Fibroblast of upper back skin (primary cell): ENCODE data around the gene CHPF.

ENCODE experiments used
- DNase-seq: peaks from one replicate; pipeline ENCODE4 v3.0.0-alpha.2; 2013

Gene CHPF

DNA sequence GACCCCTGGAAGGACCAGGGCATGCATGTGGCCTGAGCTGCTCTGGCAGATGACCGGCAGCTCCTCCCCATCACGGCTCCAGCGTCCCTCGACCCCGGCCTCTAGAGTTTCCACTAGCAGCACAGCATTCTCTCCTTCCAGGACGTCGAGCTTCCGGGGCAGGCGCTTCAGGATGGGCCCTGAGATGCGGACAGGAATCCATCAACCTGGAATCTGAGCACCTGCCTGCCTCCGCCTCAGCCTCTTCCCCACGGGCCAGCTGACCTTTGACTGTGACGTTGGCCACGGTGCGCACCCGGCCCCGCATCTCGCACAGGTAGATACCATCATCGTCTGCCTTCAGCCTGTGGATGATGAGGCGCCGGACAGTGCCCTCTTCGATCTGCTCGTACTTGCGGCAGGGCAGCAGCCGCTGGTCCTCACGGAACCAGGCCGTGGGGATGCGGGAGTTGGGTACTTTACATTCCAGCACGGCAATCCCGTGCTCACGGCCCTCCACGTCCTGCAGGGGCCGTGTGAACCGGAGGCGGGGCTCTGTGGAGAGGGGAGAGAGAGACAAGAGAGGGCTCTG is 24.3 kb upstream of the CHPF start:
- no peak for DNase-seq

DNA sequence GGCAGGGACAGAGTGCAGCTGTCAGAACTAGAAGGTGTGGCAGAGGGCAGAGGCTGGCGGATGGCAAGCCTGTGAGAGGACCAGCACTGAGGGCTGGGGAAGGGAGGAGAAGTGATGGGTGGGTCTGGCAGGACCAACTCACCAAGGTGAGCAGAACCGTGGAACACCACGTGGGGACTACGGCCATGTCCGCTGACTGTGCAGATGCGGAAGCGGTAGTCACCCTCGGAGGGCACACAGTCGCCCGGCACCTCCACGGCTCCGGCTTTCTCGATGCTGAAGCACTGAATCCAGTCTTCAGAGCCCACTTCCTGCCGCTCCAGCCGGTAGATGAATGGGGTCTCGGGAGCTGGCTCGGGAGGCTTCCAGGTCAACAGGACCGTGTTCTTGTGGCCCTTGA is 23.5 kb upstream of the CHPF start:
- no peak for DNase-seq

- no peak for DNase-seq
Measured at GRCh38 chr2:219566640-219567039, 23.0 kb upstream of the CHPF start.

GRCh38 chr2:219565130-219566080 is 21.8 kb upstream of the CHPF start:
- DNase-seq, result no peak

DNA sequence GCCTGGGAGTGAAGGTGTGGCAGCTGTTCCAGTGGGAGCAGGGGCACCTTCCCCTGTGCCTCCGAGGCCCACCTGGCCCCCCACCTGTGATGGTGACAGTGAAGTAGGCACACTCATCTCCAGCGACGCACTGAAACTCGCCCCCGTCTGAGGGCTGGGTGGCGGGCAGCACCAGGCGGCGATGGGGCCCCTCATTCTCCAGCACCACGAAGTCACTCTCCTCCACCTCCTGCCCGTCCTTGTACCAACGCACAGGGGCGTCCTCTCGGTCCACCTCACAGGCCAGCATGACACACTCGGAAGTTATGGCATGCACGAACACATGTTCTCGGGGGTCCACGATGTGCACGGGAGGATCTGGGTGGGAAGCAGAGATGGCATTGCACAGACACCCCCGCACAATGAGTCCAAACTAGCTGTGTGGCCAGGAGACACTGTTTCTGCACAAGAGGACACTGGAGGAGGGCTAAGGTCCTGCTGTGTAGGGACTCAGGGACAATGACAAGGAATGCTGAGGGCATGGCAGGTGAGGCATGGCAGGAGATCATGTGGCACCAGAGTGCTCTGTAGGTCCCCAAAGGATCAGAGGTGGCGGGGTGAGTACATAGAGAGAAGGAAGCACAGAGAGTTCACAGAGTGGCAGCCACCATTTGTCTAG is 19.8 kb upstream of the CHPF start:
- DNase-seq, result no peak

GRCh38 chr2:219562049-219563020 is 18.7 kb upstream of the CHPF start:
- DNase-seq, result no peak

DNA sequence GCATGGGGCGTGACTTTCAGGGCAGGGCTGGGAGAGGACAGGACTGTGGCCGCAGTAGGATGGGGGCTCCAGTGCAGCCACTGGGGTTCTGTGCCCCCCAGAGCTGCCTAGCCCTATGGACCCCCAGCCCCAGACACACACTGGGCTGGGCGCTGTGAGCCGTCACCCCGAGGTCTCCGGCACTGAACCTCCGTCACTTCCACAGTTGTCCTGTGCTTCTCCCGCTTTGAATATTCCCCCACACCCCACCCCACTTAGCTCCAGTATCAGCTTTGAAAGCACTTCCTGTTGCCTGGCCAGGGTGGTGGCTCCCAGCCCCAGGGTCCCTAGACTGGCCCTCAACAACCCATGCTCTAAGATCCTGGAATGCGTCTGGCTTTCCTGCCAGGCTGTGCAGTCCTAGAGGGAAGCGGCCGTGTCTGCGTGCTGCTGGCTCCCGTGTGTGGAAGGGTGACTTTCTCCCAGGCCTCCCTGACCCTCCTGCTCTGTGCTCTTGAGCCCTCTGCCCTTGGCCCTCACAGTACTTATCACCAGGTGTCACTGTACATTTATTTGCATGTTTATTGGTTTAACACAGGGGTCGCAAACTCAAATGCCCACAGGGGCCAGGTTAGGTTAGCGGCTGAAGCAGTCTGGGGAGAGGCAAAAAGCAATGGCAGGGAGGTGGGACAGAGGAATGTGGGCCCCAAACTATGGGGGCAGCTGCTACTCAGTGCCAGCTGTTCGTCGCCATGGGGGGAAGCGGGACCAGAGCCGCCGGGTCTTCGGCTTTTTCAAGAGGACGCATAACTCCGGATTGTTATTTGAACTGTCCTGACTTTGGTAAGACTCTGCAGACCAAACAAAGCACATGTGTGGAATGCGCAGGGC is 17.8 kb upstream of the CHPF start:
- no peak for DNase-seq

DNA sequence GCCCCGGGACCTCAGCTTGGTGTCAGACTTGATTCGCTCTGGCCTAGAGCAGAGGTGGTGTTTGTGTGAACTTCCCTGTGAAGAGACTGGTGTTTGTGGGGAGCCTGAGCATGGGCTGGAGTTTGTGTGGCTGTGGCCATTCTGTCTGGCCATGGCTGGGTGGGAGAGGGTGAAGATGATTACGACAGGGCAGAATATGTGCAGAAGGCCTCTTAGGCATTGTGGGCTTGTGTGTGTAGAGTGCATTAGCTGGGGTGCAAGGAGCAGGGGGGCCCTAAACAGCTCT is 17.2 kb upstream of the CHPF start:
- DNase-seq, result no peak

- DNase-seq, result no peak
Measured at GRCh38 chr2:219560037-219560892, 16.7 kb upstream of the CHPF start.

GRCh38 chr2:219559156-219559915 is 15.7 kb upstream of the CHPF start:
- DNase-seq, result peak; percentile 54

DNA sequence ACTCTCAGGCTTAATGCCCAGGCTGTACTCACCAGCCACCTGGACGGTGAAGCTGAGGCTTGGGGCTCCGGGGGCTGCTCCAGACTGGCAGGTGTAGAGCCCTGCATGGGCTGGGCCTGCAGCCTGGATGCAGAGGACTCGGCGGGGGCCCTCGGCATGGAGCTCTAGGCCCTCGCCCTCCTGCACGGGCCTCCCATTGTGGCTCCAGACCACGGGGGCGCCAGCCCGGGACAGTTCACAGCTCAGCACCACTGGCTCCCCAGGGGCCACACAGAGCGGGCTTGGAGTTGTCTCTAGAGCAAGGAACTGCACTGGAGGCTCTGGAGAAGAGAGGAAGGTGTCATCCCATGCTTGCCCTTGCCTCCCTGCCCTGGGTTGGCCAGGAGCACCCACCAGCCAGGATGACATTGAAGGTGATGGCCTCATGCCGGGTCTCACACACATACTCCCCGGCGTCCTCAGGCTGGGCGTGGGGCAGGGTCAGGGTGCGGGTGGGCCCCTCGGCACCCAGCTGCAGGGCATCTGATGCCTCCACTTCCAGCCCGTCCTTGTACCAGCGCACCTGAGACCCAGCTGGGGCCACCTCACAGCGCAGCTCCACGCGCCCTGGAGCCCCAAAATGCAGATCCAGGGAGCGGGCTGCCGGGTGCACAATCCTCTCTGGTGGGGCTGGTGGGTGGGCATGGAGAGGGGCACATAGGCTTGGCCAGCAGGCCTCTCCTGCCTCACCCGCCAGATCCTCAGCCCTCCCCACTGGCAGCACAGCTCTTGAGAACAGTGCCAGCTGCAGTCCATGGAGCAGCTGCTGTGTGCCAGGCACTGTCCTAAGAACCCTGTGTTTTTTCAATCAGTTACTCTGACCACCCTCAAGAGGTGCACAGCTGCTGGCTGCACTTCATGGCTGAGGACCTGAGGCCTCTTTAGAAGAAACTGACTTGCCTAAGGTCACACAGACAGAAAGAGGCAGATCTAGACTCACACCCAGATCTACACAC is 14.5 kb upstream of the CHPF start:
- DNase-seq, result no peak

DNA sequence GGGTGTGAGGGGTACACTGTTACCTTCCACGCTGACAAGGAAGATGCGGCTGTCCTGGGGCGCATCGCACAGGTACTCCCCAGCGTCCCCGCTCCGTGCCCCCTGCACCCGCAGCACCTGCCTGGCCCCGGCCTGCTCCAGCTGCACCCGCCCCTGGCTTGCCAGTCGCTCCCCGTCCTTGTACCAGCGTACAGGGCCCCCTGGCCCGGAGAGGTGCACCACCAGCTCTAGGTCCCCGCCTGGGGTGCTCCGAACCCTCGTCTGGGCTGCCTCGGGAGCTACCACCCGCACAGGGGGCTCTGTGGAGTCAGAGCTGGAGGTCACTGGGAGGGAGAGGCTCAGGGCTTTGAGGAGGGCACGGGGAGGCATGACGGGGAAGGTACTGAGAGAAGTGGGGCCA is 13.7 kb upstream of the CHPF start:
- DNase-seq, result no peak

DNA sequence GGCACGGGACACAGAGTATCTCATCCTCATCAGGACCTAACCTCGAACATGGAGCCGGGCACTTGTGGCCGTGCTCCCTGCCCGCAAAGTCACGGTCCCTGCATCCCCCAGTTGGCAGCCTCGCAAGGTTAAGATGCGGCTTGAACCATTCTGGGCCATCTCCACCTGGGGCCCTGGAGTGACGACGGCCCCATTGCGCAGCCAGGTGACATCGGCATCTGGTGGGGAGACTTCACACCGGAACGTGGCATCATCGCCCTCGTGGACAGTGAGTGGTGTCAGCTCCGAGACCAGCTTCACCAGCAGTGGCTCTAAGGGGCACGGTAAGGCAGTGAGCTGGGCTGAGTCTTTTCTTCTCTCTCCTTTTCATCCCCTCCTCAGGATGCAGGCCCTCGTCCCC is 12.8 kb upstream of the CHPF start:
- no peak for DNase-seq

DNA sequence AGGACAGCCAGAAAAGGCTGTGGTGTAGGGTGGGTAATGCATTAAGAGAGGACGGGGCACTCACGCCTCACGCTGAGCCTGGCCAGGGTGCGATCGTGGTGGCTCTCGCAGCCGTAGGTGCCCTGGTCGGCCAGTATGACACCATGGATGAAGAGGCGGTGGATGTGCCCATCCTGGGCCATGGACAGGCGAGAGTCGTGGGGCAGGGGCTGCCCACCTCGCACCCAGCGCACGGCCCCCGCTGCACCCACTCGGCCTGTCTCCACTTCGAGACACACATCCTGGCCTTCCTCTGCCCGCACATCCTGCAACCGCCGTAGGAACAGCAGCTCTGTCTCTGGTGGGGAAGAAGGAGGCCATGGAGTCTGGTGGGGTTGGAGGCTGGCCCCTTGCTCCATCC is 12.3 kb upstream of the CHPF start:
- no peak for DNase-seq

DNA sequence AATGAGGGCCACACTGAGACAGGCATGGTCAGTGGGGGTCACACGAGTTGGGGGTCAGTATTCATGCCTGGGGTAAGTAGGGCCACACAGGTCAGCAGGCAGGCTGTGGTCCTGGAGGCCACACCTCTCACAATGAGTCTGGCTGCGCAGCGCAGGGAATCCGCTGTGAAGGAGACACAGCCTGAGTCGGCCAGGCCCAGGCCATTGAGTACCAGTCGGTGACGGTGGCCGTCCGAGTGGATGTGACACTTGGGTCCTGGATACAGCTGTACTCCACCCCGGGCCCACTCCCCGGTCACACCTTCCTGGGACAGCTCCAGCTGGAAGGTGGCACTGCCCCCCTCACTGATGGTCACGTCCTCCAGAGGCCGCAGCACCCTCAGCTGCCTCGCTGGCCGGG is 10.7 kb upstream of the CHPF start:
- no peak for DNase-seq

DNA sequence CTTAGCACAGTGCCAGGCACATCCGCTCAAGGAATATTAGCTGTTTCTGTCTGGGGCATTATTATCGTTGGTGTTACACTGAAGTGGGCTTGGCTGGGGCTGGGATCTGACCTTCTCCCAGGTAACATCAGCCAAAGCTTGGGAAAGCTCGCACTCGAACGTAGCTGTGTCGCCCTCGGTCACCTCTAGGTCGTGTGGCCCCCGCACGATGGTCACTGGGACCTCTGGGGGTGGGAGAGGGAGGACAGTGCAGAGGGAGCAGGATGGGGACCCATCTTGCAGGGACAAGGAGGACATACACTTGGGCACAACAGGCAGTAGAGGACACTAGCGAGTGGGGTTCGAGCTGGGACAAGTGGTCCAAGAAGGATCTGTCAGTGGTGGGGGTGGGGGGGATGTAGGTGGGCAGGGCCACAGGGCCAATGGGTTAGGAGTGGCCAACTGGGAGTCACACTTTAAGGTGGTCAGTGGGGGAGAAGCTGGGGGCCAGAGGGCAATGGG is 9.9 kb upstream of the CHPF start:
- no peak for DNase-seq

GRCh38 chr2:219553168-219553417 is 9.5 kb upstream of the CHPF start:
- no peak for DNase-seq

DNA sequence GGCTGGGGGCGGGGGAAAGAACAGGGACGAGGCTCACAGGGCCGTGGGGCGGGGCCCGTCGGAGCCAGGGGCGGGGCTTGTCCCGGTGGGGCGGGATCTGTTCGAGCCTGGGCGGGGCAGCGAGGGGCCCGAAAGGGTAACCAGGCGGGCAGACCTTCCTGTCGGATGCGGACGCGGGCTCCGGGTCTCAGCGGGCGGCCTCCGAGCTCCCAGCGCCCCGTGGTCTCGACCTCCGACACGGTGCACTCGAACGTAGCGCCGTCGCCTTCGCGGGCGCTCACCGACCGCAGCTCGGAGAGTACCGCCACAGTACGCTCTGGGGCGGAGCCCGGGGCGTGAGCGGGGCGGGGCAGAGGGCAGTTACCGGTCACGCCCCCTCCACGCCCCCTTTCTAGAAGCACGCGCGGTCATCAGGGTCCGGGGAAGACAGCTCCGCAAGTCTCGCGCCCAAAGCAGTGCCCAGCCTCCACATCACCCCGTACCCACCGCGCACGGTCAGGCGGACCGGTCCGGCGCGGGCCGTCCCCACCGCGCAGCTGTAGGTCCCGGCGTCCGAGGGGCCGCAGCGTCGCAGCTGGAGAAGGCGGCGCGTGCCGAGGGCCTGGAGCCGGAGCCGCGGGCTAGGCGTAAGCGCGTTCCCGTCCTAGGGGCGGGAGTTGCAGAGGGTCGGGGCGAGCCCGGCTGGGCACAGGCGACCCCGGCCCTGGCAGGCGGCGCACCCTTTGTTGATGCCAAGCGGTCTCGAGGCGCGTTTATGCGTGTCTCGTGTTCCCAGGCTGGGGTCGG is 9.0 kb upstream of the CHPF start:
- peak; percentile 76 for DNase-seq
